CD4-positive, alpha-beta memory T cell (primary cell): Measurements from ENCODE around the gene DUSP2. TPM values are rescaled to one million over a fixed set of nuclear protein-coding genes. Genes with fewer than 3 reads are reported as not detected.

Source experiments
- CTCF ChIA-PET: fragments of 350-600 bp; sonication (Branson Sonifier 250); formaldehyde crosslinking; loops from one replicate; lab custom pipeline; 2021; ENCODE audit warnings: inconsistent platforms; ENCODE audit not compliant: partially characterized antibody; lab: Charles Lee
- POLR2A ChIA-PET: fragments of 350-600 bp; sonication (Branson Sonifier 250); formaldehyde crosslinking; loops from one replicate; lab custom pipeline; 2021; ENCODE audit not compliant: partially characterized antibody; lab: Charles Lee
- DNase-seq, 5 donors: peaks; one replicate each; pipeline versions ENCODE4 v3.0.0 to v3.0.0-alpha.2; 2020 to 2022; ENCODE audit warnings: mixed read lengths in 1 of 5
- H3K27ac ChIP-seq: one replicate; pipeline ENCODE4 v1.7.0; 2013; ENCODE audit warnings: low read depth, low read length
- H3K27me3 ChIP-seq: 2 replicates; pipeline ENCODE4 v1.7.0; 2013; ENCODE audit warnings: mild to moderate bottlenecking, low read length, moderate library complexity; ENCODE audit not compliant: insufficient read depth
- H3K36me3 ChIP-seq: 2 replicates; pipeline ENCODE4 v1.7.0; 2013; ENCODE audit warnings: mild to moderate bottlenecking, low read length, moderate library complexity; ENCODE audit not compliant: insufficient read depth
- H3K4me1 ChIP-seq: 2 replicates; pipeline ENCODE4 v1.7.0; 2013; ENCODE audit warnings: mild to moderate bottlenecking, low read length, moderate library complexity; ENCODE audit not compliant: insufficient read depth
- H3K4me3 ChIP-seq, 2 donors: one replicate each; pipeline ENCODE4 v1.7.0; 2013; ENCODE audit warnings: low read length in 2 of 2, mild to moderate bottlenecking in 1 of 2
- H3K9me3 ChIP-seq, 2 donors: one replicate each; pipeline ENCODE4 v1.7.0; 2013; ENCODE audit warnings: low read length in 2 of 2, control low read depth in 1 of 2; ENCODE audit not compliant: control insufficient read depth in 1 of 2
- H3K27ac Mint-ChIP-seq, 7 donors: one replicate each; pipeline ENCODE4 v1.8.0; 2020 to 2021; ENCODE audit warnings: mixed read lengths in 7 of 7, mild to moderate bottlenecking in 6 of 7, inconsistent platforms in 3 of 7, moderate library complexity in 3 of 7
- H3K27me3 Mint-ChIP-seq, 2 donors: one replicate each; pipeline ENCODE4 v1.8.0; 2020 to 2021; ENCODE audit warnings: mixed read lengths in 2 of 2
- H3K36me3 Mint-ChIP-seq, 2 donors: one replicate each; pipeline ENCODE4 v1.8.0; 2020 to 2021; ENCODE audit warnings: mixed read lengths in 2 of 2, inconsistent platforms in 1 of 2, mild to moderate bottlenecking in 1 of 2
- H3K4me1 Mint-ChIP-seq, 4 donors: one replicate each; pipeline ENCODE4 v1.8.0; 2020 to 2021; ENCODE audit warnings: mixed read lengths in 4 of 4, mild to moderate bottlenecking in 1 of 4
- H3K4me3 Mint-ChIP-seq, 8 donors: one replicate each; pipeline ENCODE4 v1.8.0; 2020 to 2021; ENCODE audit warnings: mixed read lengths in 8 of 8, mild to moderate bottlenecking in 7 of 8, moderate library complexity in 6 of 8, inconsistent platforms in 3 of 8
- H3K9me3 Mint-ChIP-seq, 8 donors: one replicate each; pipeline ENCODE4 v1.8.0; 2020 to 2021; ENCODE audit warnings: mixed read lengths in 8 of 8, mild to moderate bottlenecking in 5 of 8, inconsistent platforms in 3 of 8, moderate library complexity in 1 of 8
- intact Hi-C: fragments of 100-400 bp; cut with micrococcal nuclease; formaldehyde crosslinking; loops from one replicate; pipeline ENCODE4 v1.15.1; 2023
- polyA plus RNA-seq, 2 donors: library from polyadenylated mRNA; unstranded; fragments of 300-500 nt; fragmentation: Illumina TruSeq; gene quantifications; one replicate each; pipeline ENCODE4 v1.2.3, GENCODE V29; 2021
- total RNA-seq, 2 experiments: library from RNA; stranded (reverse); gene quantifications; one replicate each; pipeline ENCODE4 v1.2.3, GENCODE V29; 2021

Gene DUSP2
- total and polyA plus RNA-seq, 4 experiments from 2014 or later: 33.4 to 303 (median 41.4) TPM

- intact Hi-C loops: no loop called here
- Histone ChIP-seq H3K4me1 (no peaks in the 10 kb centered on the region), H3K4me3 (no peak overlapping the region), H3K27ac (no peak overlapping the region), H3K9me3 (no peaks in the 10 kb centered on the region), H3K27me3 (no peaks in the 10 kb centered on the region), H3K36me3 (peaks cover 31% of the 10 kb centered on the region)
- no peaks in the 10 kb centered on the region for H3K27me3 Mint-ChIP-seq
- no peaks in the 10 kb centered on the region for H3K9me3 Mint-ChIP-seq
- H3K4me3 Mint-ChIP-seq: no peak overlapping the region
- H3K4me1 Mint-ChIP-seq: peaks cover 0 to 5% (median 3%) of the 10 kb centered on the region in 4 donors
- H3K36me3 Mint-ChIP-seq: peaks cover 31 to 42% of the 10 kb centered on the region in 2 donors
- POLR2A ChIA-PET: no interaction called here
- H3K27ac Mint-ChIP-seq: peak overlapping the region in 3 of 7 donors; percentile 16 to 82 (median 38)
- DNase-seq: no peak
- CTCF ChIA-PET: interaction anchor here (0.8 kb wide), 1 partner anchor 10 kb away, joined by 3 read pairs; no protein-coding TSS in a partner anchor
Observed at GRCh38 chr2:96184188-96184587, 38.9 kb upstream of the DUSP2 start.

- no peak overlapping the region for H3K4me3 Mint-ChIP-seq
- intact Hi-C loops: no loop called here
- DNase-seq: no peak
- no peaks in the 10 kb centered on the region for H3K9me3 ChIP-seq
- H3K27ac ChIP-seq: no peak overlapping the region
- H3K27me3 Mint-ChIP-seq: no peaks in the 10 kb centered on the region
- H3K4me3 ChIP-seq: no peak overlapping the region
- peaks cover 23 to 26% of the 10 kb centered on the region in 2 donors for H3K36me3 Mint-ChIP-seq
- peaks cover 0 to 5% (median 3%) of the 10 kb centered on the region in 4 donors for H3K4me1 Mint-ChIP-seq
- no peaks in the 10 kb centered on the region for H3K4me1 ChIP-seq
- no peak overlapping the region for H3K27ac Mint-ChIP-seq
- H3K36me3 ChIP-seq: peaks cover 16% of the 10 kb centered on the region
- no peaks in the 10 kb centered on the region for H3K27me3 ChIP-seq
- H3K9me3 Mint-ChIP-seq: no peaks in the 10 kb centered on the region
- ChIA-PET POLR2A (interaction anchor here (1.5 kb wide), 1 partner anchor 39 kb away, joined by 3 read pairs; no protein-coding TSS in a partner anchor), CTCF (interaction anchor here (3.6 kb wide), 1 partner anchor 44 kb away, joined by 39 read pairs; the partner anchor contains the start of gene ASTL)
Observed at GRCh38 chr2:96181529-96181928, 36.3 kb upstream of the DUSP2 start.

GRCh38 chr2:96180521-96180920 is 35.3 kb upstream of the DUSP2 start:
- Mint-ChIP-seq H3K4me1 (peaks cover 0 to 5% (median 3%) of the 10 kb centered on the region in 4 donors), H3K27ac (no peak overlapping the region), H3K27me3 (no peaks in the 10 kb centered on the region), H3K9me3 (no peaks in the 10 kb centered on the region), H3K4me3 (no peak overlapping the region), H3K36me3 (peaks cover 13 to 16% of the 10 kb centered on the region in 2 donors)
- intact Hi-C loops: no loop called here
- Histone ChIP-seq H3K4me3 (no peak overlapping the region), H3K27me3 (no peaks in the 10 kb centered on the region), H3K36me3 (peaks cover 7% of the 10 kb centered on the region), H3K27ac (no peak overlapping the region), H3K9me3 (no peaks in the 10 kb centered on the region), H3K4me1 (no peaks in the 10 kb centered on the region)
- no peak for DNase-seq
- POLR2A ChIA-PET: interaction anchor here (1.1 kb wide), 1 partner anchor 42 kb away, joined by 4 read pairs; no protein-coding TSS in a partner anchor
- CTCF ChIA-PET: interaction anchor here (0.9 to 3.6 kb wide), 2 partner anchors 40 to 43 kb away, joined by 3 to 39 read pairs; partner anchors contain the start of gene ASTL

GRCh38 chr2:96180002-96180401 is 34.8 kb upstream of the DUSP2 start:
- Mint-ChIP-seq H3K4me3 (no peak overlapping the region), H3K4me1 (peaks cover 0 to 5% (median 3%) of the 10 kb centered on the region in 4 donors), H3K36me3 (peaks cover 8 to 11% of the 10 kb centered on the region in 2 donors), H3K27me3 (no peaks in the 10 kb centered on the region), H3K27ac (no peak overlapping the region), H3K9me3 (no peaks in the 10 kb centered on the region)
- intact Hi-C loops: no loop called here
- H3K27me3 ChIP-seq: no peaks in the 10 kb centered on the region
- H3K4me3 ChIP-seq: no peak overlapping the region
- DNase-seq: no peak
- no peaks in the 10 kb centered on the region for H3K4me1 ChIP-seq
- ChIA-PET CTCF (interaction anchor here (0.9 to 3.6 kb wide), 2 partner anchors 39 to 42 kb away, joined by 3 to 39 read pairs; partner anchors contain the start of gene ASTL), POLR2A (interaction anchor here (1.1 kb wide), 1 partner anchor 41 kb away, joined by 4 read pairs; no protein-coding TSS in a partner anchor)
- H3K36me3 ChIP-seq: peaks cover 2% of the 10 kb centered on the region
- no peak overlapping the region for H3K27ac ChIP-seq
- H3K9me3 ChIP-seq: no peaks in the 10 kb centered on the region

DNA sequence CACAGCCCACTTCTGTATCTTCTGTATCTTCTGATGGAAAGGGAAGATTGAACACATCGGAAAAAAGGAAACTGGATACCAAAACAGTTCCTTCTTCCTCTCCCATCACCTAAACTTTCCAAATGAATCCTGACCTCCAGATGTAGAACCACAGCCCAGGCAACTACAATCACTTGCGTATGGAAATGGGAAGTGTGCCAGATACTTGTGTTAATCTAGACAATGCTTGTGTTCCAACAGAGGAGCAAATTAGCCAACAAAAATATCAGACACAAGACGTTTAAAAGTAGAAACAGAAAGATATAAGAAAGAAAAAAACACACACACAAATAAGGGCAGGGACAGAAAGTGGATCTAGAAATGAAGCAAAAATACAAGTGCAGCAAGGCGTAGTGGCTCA is 31.4 kb upstream of the DUSP2 start:
- no peak overlapping the region for H3K4me3 Mint-ChIP-seq
- no peaks in the 10 kb centered on the region for H3K27me3 Mint-ChIP-seq
- H3K4me1 ChIP-seq: peaks cover 5% of the 10 kb centered on the region
- H3K4me3 ChIP-seq: no peak overlapping the region
- no peak overlapping the region for H3K27ac ChIP-seq
- peak overlapping the region in 1 of 7 donors; percentile 27 for H3K27ac Mint-ChIP-seq
- H3K9me3 Mint-ChIP-seq: no peaks in the 10 kb centered on the region
- intact Hi-C loops: loop anchor here (10.0 kb wide), 1 partner anchor 152 kb away; no protein-coding TSS in a partner anchor
- ChIA-PET POLR2A (interaction anchor here (4.1 to 5.9 kb wide), 2 partner anchors 31 to 39 kb away, joined by 92 to 113 read pairs; partner anchors contain the start of genes ASTL and DUSP2), CTCF (interaction anchor here (6.0 to 10.2 kb wide), 2 partner anchors 16 to 35 kb away, joined by 60 to 648 read pairs; partner anchors contain the start of genes ASTL and DUSP2)
- no peaks in the 10 kb centered on the region for H3K9me3 ChIP-seq
- H3K36me3 ChIP-seq: no peaks in the 10 kb centered on the region
- H3K36me3 Mint-ChIP-seq: no peaks in the 10 kb centered on the region
- H3K4me1 Mint-ChIP-seq: peaks cover 5 to 9% (median 7%) of the 10 kb centered on the region in 4 donors
- no peak for DNase-seq
- H3K27me3 ChIP-seq: no peaks in the 10 kb centered on the region

GRCh38 chr2:96175951-96176350 is 30.7 kb upstream of the DUSP2 start:
- intact Hi-C loops: loop anchor here (10.0 kb wide), 1 partner anchor 151 kb away; no protein-coding TSS in a partner anchor
- no peaks in the 10 kb centered on the region for H3K36me3 Mint-ChIP-seq

More at GRCh38 chr2:96175951-96176350, 30.7 kb upstream of the DUSP2 start:
- ChIA-PET POLR2A (interaction anchor here (1.3 to 5.9 kb wide), 4 partner anchors 25 to 38 kb away, joined by 3 to 113 read pairs (median 52); partner anchors contain the start of genes ASTL, DUSP2 and STARD7), CTCF (interaction anchor here (0.9 to 10.2 kb wide), 7 partner anchors 15 to 66 kb away, joined by 3 to 648 read pairs (median 19); partner anchors contain the start of genes ADRA2B, ASTL and DUSP2)
- H3K27ac Mint-ChIP-seq: no peak overlapping the region
- no peaks in the 10 kb centered on the region for H3K27me3 Mint-ChIP-seq
- Histone ChIP-seq H3K9me3 (no peaks in the 10 kb centered on the region), H3K36me3 (no peaks in the 10 kb centered on the region), H3K27me3 (no peaks in the 10 kb centered on the region), H3K4me3 (no peak overlapping the region), H3K27ac (no peak overlapping the region), H3K4me1 (peaks cover 5% of the 10 kb centered on the region)
- no peak overlapping the region for H3K4me3 Mint-ChIP-seq
- no peaks in the 10 kb centered on the region for H3K9me3 Mint-ChIP-seq
- no peak for DNase-seq
- H3K4me1 Mint-ChIP-seq: peaks cover 5 to 9% (median 7%) of the 10 kb centered on the region in 4 donors
